GM19351 (cell line): ENCODE data around the gene ACSL4.
"Not testable (repeated sequence)": the region's sequence is repeated elsewhere in the genome, so short reads cannot be mapped to it uniquely, and the experiment has no call there.

Experiments
- ATAC-seq: cut with Tn5 transposase; IDR thresholded peaks from one replicate; pipeline ENCODE4 v1.9.1; 2021; ENCODE audit warnings: mild to moderate bottlenecking, moderate library complexity; ENCODE audit not compliant: unreplicated experiment

Gene ACSL4

GRCh38 chrX:109732807-109733612, at the start of gene ACSL4:
Gene ACSL4, minus strand, starts transcription at chrX:109733257. Its CDS starts 49,894 bp downstream, at chrX:109683363.
- ATAC-seq = peak; percentile 74

GRCh38 chrX:109777749-109778148, 44.7 kb upstream of the ACSL4 start:
- no peak for ATAC-seq

GRCh38 chrX:109776986-109777385, 43.9 kb upstream of the ACSL4 start:
- ATAC-seq = no peak

- ATAC-seq = no peak
These were observed 43.4 kb upstream of the ACSL4 start for GRCh38 chrX:109776432-109776831.

GRCh38 chrX:109775386-109775785, 42.3 kb upstream of the ACSL4 start:
- ATAC-seq = no peak

- ATAC-seq = peak; percentile 95
These were observed 41.6 kb upstream of the ACSL4 start for GRCh38 chrX:109774706-109775105.

GRCh38 chrX:109774136-109774535, 41.1 kb upstream of the ACSL4 start:
- ATAC-seq = no peak

GRCh38 chrX:109773374-109773773, 40.3 kb upstream of the ACSL4 start:
- peak; percentile 71 for ATAC-seq

GRCh38 chrX:109770780-109771179, 37.7 kb upstream of the ACSL4 start:
- no peak for ATAC-seq

GRCh38 chrX:109760922-109761250, 27.8 kb upstream of the ACSL4 start:
- ATAC-seq = no peak

GRCh38 chrX:109760209-109760921, 27.3 kb upstream of the ACSL4 start:
- ATAC-seq = no peak

- no peak for ATAC-seq
These were observed 20.2 kb upstream of the ACSL4 start for GRCh38 chrX:109753256-109753655.

GRCh38 chrX:109751698-109752097, 18.6 kb upstream of the ACSL4 start:
- ATAC-seq = no peak

- ATAC-seq = no peak
These were observed 16.1 kb upstream of the ACSL4 start for GRCh38 chrX:109749207-109749606.

- no peak for ATAC-seq
These were observed 14.6 kb upstream of the ACSL4 start for GRCh38 chrX:109747681-109748080.

GRCh38 chrX:109742722-109743121, 9.7 kb upstream of the ACSL4 start:
- no peak for ATAC-seq

- not testable (repeated sequence) for ATAC-seq
These were observed 7.8 kb upstream of the ACSL4 start for GRCh38 chrX:109740896-109741295.

GRCh38 chrX:109740433-109740809, 7.4 kb upstream of the ACSL4 start:
- no peak for ATAC-seq

GRCh38 chrX:109739625-109740432, 6.8 kb upstream of the ACSL4 start:
- no peak for ATAC-seq

- ATAC-seq = no peak
These were observed 2.2 kb upstream of the ACSL4 start for GRCh38 chrX:109735202-109735744.

- no peak for ATAC-seq
These were observed 591 bp upstream of the ACSL4 start for GRCh38 chrX:109733613-109734083.
